Measurements from ENCODE around the gene GRAMD1A.

GRAMD1A gene

GRCh38 chr19:35075202-35076025, 75.3 kb downstream of the GRAMD1A start:
- no peak for DNase-seq (ENCODE audit: low read depth in 2 of 2)

- no peak for DNase-seq (ENCODE audit: low read depth in 2 of 2)
These were observed 75.9 kb downstream of the GRAMD1A start for GRCh38 chr19:35076026-35076370.
